ENCODE data around the gene CFI.

The CFI gene

GRCh38 chr4:109801895-109802319, at the start of gene CFI:
TSS of gene CFI (minus strand) at chr4:109801999. CDS start at chr4:109801971, 28 bp downstream.
- in situ Hi-C loops (cut with MboI; ENCODE audit: low sequenced_read_pairs): no loop called here

- in situ Hi-C loops (cut with MboI; ENCODE audit: low sequenced_read_pairs): no loop called here
These were observed 48.8 kb upstream of the CFI start for GRCh38 chr4:109850601-109851000.

DNA sequence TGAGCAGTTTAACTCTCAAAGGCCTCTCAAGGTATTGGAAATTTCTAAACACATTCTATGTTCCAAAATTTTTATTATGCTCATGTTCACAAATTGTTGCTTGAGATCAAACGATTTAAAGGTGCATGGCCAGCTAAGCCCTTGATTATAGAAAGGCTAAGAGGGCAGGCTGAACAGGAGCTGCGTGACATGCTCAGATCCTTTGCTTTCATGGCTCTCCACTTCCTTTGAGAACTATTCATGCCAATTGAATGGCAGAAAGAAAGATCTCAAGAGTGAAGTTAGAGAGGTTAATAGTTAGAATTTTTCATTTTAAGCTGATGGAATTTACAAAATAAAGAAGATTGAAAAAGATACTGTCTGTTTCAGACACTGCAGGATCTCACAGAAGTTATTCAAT, 46.7 kb upstream of the CFI start:
- in situ Hi-C loops (cut with MboI; ENCODE audit: low sequenced_read_pairs): no loop called here

- in situ Hi-C loops (cut with MboI; ENCODE audit: low sequenced_read_pairs): no loop called here
These were observed 46.2 kb upstream of the CFI start, which contains the start of gene LRIT3 for GRCh38 chr4:109847896-109848442. TSS of gene LRIT3 (plus strand) at chr4:109848107. CDS start at chr4:109848202, 95 bp downstream.

GRCh38 chr4:109846395-109847098, 44.7 kb upstream of the CFI start:
- in situ Hi-C loops (cut with MboI; ENCODE audit: low sequenced_read_pairs): no loop called here

- in situ Hi-C loops (cut with MboI; ENCODE audit: low sequenced_read_pairs): no loop called here
These were observed 35.2 kb upstream of the CFI start for GRCh38 chr4:109836985-109837384.

- in situ Hi-C loops (cut with MboI; ENCODE audit: low sequenced_read_pairs): no loop called here
These were observed 32.0 kb upstream of the CFI start for GRCh38 chr4:109833756-109834155.

GRCh38 chr4:109827672-109828071, 25.9 kb upstream of the CFI start, which contains the start of gene RRH:
TSS of gene RRH (plus strand) at chr4:109827972. CDS start at chr4:109828028, 56 bp downstream.
- in situ Hi-C loops (cut with MboI; ENCODE audit: low sequenced_read_pairs): no loop called here

DNA sequence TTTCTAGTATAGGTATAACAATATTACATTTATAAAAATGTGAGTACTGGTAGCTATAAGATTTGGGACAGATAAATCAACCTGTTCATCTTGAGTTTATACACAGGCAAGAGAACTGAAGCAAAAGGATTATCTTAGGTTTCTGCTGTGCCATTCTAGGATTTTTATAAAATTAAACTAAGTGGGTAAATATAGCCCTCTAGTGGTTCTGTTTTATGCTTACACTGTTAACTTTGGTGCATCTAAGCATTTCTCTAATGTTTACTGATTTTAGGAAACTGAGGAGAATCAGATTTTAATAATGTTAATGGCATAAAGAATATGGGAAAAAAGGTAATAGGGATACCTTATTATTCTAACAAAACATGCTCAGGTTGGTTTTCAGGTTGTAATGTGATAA, 24.9 kb upstream of the CFI start:
- in situ Hi-C loops (cut with MboI; ENCODE audit: low sequenced_read_pairs): no loop called here

DNA sequence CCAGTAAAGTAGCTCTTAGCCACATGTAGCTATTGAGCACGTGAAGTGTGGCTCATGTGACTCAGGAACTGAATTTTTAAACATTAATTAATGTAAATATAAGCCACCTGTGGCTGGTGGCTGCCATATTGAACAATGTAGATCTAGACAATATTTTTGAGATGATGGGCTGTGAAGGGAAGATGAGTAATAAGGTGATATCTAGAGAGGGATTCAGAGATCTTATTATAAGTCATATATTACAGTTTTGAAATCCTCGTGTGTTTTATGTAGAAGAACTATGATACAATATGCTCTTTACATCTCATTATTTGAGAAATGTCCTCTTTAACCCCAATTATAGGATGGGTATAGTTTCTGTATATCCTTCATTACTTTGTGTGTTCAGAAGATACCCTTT, 19.4 kb upstream of the CFI start:
- in situ Hi-C loops (cut with MboI; ENCODE audit: low sequenced_read_pairs): no loop called here

DNA sequence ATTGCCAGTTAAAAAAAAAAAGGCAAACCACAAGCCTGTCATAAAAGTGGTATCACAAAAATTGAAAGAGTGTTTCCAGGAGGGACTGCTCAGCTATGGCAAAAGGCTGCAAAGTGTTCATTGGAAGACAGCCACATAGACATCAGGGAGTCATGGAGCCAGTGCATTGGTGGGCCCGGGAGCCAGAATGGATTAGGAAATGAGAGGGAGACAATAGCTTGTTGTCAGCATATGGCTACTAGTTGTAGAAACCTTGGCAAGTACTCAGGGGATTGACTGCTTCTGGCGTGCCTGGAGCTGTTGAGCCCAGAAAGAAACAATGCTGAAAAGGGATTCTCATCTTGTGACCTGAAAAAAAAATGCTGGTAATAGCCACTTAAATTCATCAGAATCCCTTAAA, 18.8 kb upstream of the CFI start:
- in situ Hi-C loops (cut with MboI; ENCODE audit: low sequenced_read_pairs): no loop called here

DNA sequence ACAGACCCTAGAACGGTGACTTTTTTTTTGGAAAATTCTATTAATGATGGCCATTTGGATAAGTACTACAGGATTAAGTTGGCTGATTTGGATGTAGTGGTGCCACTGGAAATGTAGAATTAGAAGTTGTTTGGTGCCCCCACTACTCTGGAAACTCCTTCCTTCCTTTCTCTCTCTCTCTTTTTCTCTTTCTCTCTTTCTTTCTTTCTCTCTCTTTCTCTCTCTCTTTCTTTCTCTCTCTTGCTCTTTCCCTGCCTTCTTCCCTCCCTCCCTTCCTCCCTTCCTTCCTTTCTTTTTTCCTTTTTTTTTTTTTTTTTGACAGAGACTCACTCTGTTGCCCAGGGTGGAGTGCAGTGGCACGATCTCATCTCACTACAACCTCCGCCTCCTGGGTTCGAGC, 16.5 kb upstream of the CFI start:
- in situ Hi-C loops (cut with MboI; ENCODE audit: low sequenced_read_pairs): loop anchor here (10.0 kb wide), 1 partner anchor 393 kb away; no protein-coding TSS in a partner anchor

- in situ Hi-C loops (cut with MboI; ENCODE audit: low sequenced_read_pairs): loop anchor here (10.0 kb wide), 1 partner anchor 392 kb away; no protein-coding TSS in a partner anchor
These were observed 15.1 kb upstream of the CFI start for GRCh38 chr4:109816894-109817293.

GRCh38 chr4:109816082-109816442, 14.3 kb upstream of the CFI start:
- in situ Hi-C loops (cut with MboI; ENCODE audit: low sequenced_read_pairs): loop anchor here (10.0 kb wide), 1 partner anchor 391 kb away; no protein-coding TSS in a partner anchor

- in situ Hi-C loops (cut with MboI; ENCODE audit: low sequenced_read_pairs): loop anchor here (10.0 kb wide), 1 partner anchor 391 kb away; no protein-coding TSS in a partner anchor
These were observed 13.6 kb upstream of the CFI start, which contains the start of gene GAR1 for GRCh38 chr4:109815151-109816081. TSS of gene GAR1 (plus strand) at chr4:109815762. CDS start at chr4:109816165, 403 bp downstream.

GRCh38 chr4:109811707-109812106, 9.9 kb upstream of the CFI start:
- in situ Hi-C loops (cut with MboI; ENCODE audit: low sequenced_read_pairs): loop anchor here (10.0 kb wide), 1 partner anchor 387 kb away; no protein-coding TSS in a partner anchor

- in situ Hi-C loops (cut with MboI; ENCODE audit: low sequenced_read_pairs): loop anchor here (10.0 kb wide), 1 partner anchor 386 kb away; no protein-coding TSS in a partner anchor
These were observed 9.0 kb upstream of the CFI start for GRCh38 chr4:109810552-109811387.

DNA sequence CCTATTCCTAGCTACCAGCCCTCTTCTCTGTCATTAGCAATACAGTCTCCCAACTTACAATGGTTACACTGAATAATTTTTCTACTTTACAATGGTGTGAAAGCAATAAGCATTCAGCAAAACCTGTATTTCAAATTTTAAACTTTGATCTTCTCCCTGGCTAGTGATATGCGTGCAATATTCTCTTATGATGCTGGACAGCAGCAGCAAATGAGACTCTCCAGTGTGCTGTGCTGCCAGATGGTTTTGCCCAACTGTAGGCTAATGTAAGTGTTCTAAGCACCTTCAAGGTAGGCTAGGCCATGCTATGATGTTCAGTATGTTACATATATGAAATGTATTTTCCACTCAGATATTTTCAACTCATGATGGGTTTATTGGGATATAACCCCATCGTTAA, 7.9 kb upstream of the CFI start:
- in situ Hi-C loops (cut with MboI; ENCODE audit: low sequenced_read_pairs): loop anchor here (10.0 kb wide), 1 partner anchor 385 kb away; no protein-coding TSS in a partner anchor

GRCh38 chr4:109803924-109804571, 2.2 kb upstream of the CFI start:
- in situ Hi-C loops (cut with MboI; ENCODE audit: low sequenced_read_pairs): no loop called here

All from HL-60/S4 treated with phorbol 12-myristate 13-acetate at 8.2 ng/mL for 4 days and 3 days (cell line).